Upper lobe of left lung (tissue), 6 donors: ENCODE measurements around the gene SHE. TPM values are rescaled to one million over a fixed set of nuclear protein-coding genes. Genes with fewer than 3 reads are reported as not detected.

ENCODE experiments used
- ATAC-seq, 2 donors: fragments of 200-7000 bp; cut with Tn5 transposase; one replicate each; pipeline ENCODE4 v1.9.1; 2022; ENCODE audit warnings: mild to moderate bottlenecking in 2 of 2, moderate library complexity in 2 of 2; ENCODE audit not compliant: low FRiP score in 2 of 2
- DNase-seq, 2 donors: peaks; one replicate each; pipeline ENCODE4 v3.0.0-alpha.2; 2019 to 2020
- H3K27ac ChIP-seq, 4 donors: fragments of 200-600 bp; sonication (generic); one replicate each; pipeline ENCODE4 v1.5.1; 2016 to 2019
- H3K27me3 ChIP-seq, 4 donors: fragments of 200-600 bp; sonication (generic); one replicate each; pipeline ENCODE4 v1.5.1; 2017 to 2019
- H3K36me3 ChIP-seq, 4 donors: fragments of 200-600 bp; sonication (generic); one replicate each; pipeline ENCODE4 v1.5.1; 2016 to 2019
- H3K4me1 ChIP-seq, 4 donors: fragments of 200-600 bp; sonication (generic); one replicate each; pipeline ENCODE4 v1.5.1; 2018 to 2019
- H3K4me3 ChIP-seq, 4 donors: fragments of 200-600 bp; sonication (generic); one replicate each; pipeline ENCODE4 v1.5.1; 2017 to 2019; ENCODE audit warnings: mild to moderate bottlenecking in 2 of 4, moderate library complexity in 1 of 4
- H3K9me3 ChIP-seq, 4 donors: fragments of 200-600 bp; sonication (generic); one replicate each; pipeline ENCODE4 v1.5.1; 2018 to 2019
- EP300 ChIP-seq, 4 donors: sonication (generic); formaldehyde crosslinking; IDR thresholded peaks; one replicate each; pipeline ENCODE4 v1.5.1; 2017; ENCODE audit warnings: antibody characterized with exemption in 4 of 4, control low read depth in 2 of 4
- POLR2A ChIP-seq, 4 donors: fragments of 450-650 bp; IDR thresholded peaks; one replicate each; pipeline ENCODE4 v1.5.1; 2016 to 2017; ENCODE audit warnings: antibody characterized with exemption in 4 of 4, mild to moderate bottlenecking in 2 of 4
- POLR2AphosphoS5 ChIP-seq, 2 donors: sonication (generic); formaldehyde crosslinking; IDR thresholded peaks; one replicate each; pipeline ENCODE4 v1.5.1; 2017; ENCODE audit warnings: antibody characterized with exemption in 2 of 2
- WGBS, 2 donors: methylation state at CpG; one replicate each; pipeline ENCODE4 v1.1.5; 2017 to 2018; 5-methylcytosine and 5-hydroxymethylcytosine counted together
- total RNA-seq, 6 donors: library from RNA; depleted of rRNA in 4 of 6; stranded (reverse); fragments of >200 nt in 4 of 6; gene quantifications; one replicate each; pipeline versions ENCODE4 v1.1.0 to v1.2.1, GENCODE V29; 2016 to 2021
- TF ChIP-seq, protein P1 (sequence below), 6 experiments: fragments of 450-650 bp in 4 of 6; fragments of 200-600 bp in 2 of 6; sonication (generic) in 2 of 6; IDR thresholded peaks; one replicate each; pipeline ENCODE4 v1.5.1; 2016 to 2019; ENCODE audit warnings: antibody characterized with exemption in 6 of 6
- donor health status: DM: no; HTN: no; CAD: no; lungs with moderate emphysema.
- donor health status: DM: no; HTN: yes; CAD: no; lungs with severe emphysema.

Gene SHE
- total RNA-seq, 6 donors from 2014 or later: 25.8 to 55.4 (median 29.5) TPM

- TF ChIP-seq, protein P1, sequence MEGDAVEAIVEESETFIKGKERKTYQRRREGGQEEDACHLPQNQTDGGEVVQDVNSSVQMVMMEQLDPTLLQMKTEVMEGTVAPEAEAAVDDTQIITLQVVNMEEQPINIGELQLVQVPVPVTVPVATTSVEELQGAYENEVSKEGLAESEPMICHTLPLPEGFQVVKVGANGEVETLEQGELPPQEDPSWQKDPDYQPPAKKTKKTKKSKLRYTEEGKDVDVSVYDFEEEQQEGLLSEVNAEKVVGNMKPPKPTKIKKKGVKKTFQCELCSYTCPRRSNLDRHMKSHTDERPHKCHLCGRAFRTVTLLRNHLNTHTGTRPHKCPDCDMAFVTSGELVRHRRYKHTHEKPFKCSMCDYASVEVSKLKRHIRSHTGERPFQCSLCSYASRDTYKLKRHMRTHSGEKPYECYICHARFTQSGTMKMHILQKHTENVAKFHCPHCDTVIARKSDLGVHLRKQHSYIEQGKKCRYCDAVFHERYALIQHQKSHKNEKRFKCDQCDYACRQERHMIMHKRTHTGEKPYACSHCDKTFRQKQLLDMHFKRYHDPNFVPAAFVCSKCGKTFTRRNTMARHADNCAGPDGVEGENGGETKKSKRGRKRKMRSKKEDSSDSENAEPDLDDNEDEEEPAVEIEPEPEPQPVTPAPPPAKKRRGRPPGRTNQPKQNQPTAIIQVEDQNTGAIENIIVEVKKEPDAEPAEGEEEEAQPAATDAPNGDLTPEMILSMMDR (IDR thresholded peaks at IDR 0.05): no peak
- TF ChIP-seq POLR2A (IDR thresholded peaks at IDR 0.05) (no peak), EP300 (IDR thresholded peaks at IDR 0.05) (no peak), POLR2AphosphoS5 (IDR thresholded peaks at IDR 0.05) (no peak)
- WGBS, 2 donors: 81 to 82% methylated on average over 7 of the region's 7 CpGs
- Histone ChIP-seq H3K4me1 (peaks cover 6 to 11% (median 9%) of the 10 kb centered on the region in 4 donors), H3K27me3 (no peaks in the 10 kb centered on the region), H3K4me3 (no peak overlapping the region), H3K27ac (no peak overlapping the region), H3K36me3 (peaks cover 15 to 67% (median 42%) of the 10 kb centered on the region in 4 donors), H3K9me3 (no peaks in the 10 kb centered on the region)
- DNase-seq (no peak), ATAC-seq (peak in 1 of 2 donors; percentile 73)
Measured at GRCh38 chr1:154448331-154448811, 53.8 kb downstream of the SHE start.

GRCh38 chr1:154446789-154447188 is 55.4 kb downstream of the SHE start:
- no peak for DNase-seq
- no peaks in the 10 kb centered on the region for H3K9me3 ChIP-seq
- peaks cover 5 to 20% (median 11%) of the 10 kb centered on the region in 4 donors for H3K4me1 ChIP-seq
- ATAC-seq: no peak
- H3K27ac ChIP-seq: no peak overlapping the region
- 83 to 93% methylated on average over 6 of the region's 6 CpGs for WGBS, 2 donors
- H3K4me3 ChIP-seq: no peak overlapping the region
- H3K36me3 ChIP-seq: peaks cover 15 to 65% (median 37%) of the 10 kb centered on the region in 4 donors
- TF ChIP-seq EP300 (IDR thresholded peaks at IDR 0.05) (no peak), POLR2AphosphoS5 (IDR thresholded peaks at IDR 0.05) (no peak), POLR2A (IDR thresholded peaks at IDR 0.05) (no peak)
- TF ChIP-seq, protein P1 (IDR thresholded peaks at IDR 0.05): no peak
- H3K27me3 ChIP-seq: no peaks in the 10 kb centered on the region

DNA sequence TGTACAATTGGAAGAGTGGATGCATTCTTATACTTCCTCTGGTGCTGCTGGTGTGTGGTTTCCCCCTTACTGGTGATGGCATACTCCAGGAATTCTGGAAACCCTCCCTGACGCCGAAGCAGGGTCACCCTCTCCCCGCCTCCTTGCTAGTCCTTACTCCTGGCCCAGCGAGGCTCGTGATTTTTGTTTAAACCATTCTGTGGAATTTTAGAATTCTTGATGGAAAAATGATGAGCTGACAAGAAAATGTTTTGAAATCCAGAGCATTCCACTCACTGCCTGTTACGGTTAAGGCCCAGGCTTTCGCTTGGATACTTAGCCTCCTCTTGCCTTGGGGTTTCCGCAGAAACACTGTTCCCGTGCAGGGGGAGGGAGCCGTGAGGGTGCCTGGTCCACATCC is 55.9 kb downstream of the SHE start:
- peaks cover 15 to 60% (median 34%) of the 10 kb centered on the region in 4 donors for H3K36me3 ChIP-seq
- H3K27me3 ChIP-seq: no peaks in the 10 kb centered on the region
- peak overlapping the region in 1 of 4 donors; percentile 23 for H3K27ac ChIP-seq
- no peaks in the 10 kb centered on the region for H3K9me3 ChIP-seq
- DNase-seq: no peak
- ATAC-seq: peak; percentile 60 to 74
- TF ChIP-seq POLR2A (IDR thresholded peaks at IDR 0.05) (no peak), EP300 (IDR thresholded peaks at IDR 0.05) (no peak), POLR2AphosphoS5 (IDR thresholded peaks at IDR 0.05) (peak in 1 of 2 donors; percentile 59)
- TF ChIP-seq, protein P1 (IDR thresholded peaks at IDR 0.05): no peak
- no peak overlapping the region for H3K4me3 ChIP-seq
- H3K4me1 ChIP-seq: peaks cover 5 to 23% (median 12%) of the 10 kb centered on the region in 4 donors
- 72 to 84% methylated on average over 10 of the region's 10 CpGs for WGBS, 2 donors

- no peak for ATAC-seq
- Histone ChIP-seq H3K27me3 (no peaks in the 10 kb centered on the region), H3K36me3 (peaks cover 15 to 48% (median 28%) of the 10 kb centered on the region in 4 donors), H3K4me3 (no peak overlapping the region), H3K4me1 (peaks cover 5 to 25% (median 17%) of the 10 kb centered on the region in 4 donors), H3K9me3 (no peaks in the 10 kb centered on the region), H3K27ac (peak overlapping the region in 2 of 4 donors; percentile 3 to 23)
- 59 to 72% methylated on average over 6 to 7 of the region's 7 CpGs for WGBS, 2 donors
- TF ChIP-seq POLR2AphosphoS5 (IDR thresholded peaks at IDR 0.05): no peak
- TF ChIP-seq, protein P1 (IDR thresholded peaks at IDR 0.05): no peak
- no peak for TF ChIP-seq EP300 (IDR thresholded peaks at IDR 0.05)
- no peak for TF ChIP-seq POLR2A (IDR thresholded peaks at IDR 0.05)
- no peak for DNase-seq
Measured at GRCh38 chr1:154445040-154445472, 57.2 kb downstream of the SHE start.
